Activated CD8-positive, alpha-beta memory T cell treated with anti-CD3 and anti-CD28 coated beads for 48 hours (primary cell): Measurements from ENCODE around the gene EIPR1.
A peak's percentile ranks its signal among the peaks of the same experiment; 100 is the strongest.
"Not testable (repeated sequence)": the region's sequence is repeated elsewhere in the genome, so short reads cannot be mapped to it uniquely, and the experiment has no call there.

Experiments
- DNase-seq, 3 experiments: peaks; one replicate each; pipeline ENCODE4 v3.0.0-alpha.2; 2020; ENCODE audit warnings: low read depth in 2 of 3, low spot score in 2 of 3

The EIPR1 gene

DNA sequence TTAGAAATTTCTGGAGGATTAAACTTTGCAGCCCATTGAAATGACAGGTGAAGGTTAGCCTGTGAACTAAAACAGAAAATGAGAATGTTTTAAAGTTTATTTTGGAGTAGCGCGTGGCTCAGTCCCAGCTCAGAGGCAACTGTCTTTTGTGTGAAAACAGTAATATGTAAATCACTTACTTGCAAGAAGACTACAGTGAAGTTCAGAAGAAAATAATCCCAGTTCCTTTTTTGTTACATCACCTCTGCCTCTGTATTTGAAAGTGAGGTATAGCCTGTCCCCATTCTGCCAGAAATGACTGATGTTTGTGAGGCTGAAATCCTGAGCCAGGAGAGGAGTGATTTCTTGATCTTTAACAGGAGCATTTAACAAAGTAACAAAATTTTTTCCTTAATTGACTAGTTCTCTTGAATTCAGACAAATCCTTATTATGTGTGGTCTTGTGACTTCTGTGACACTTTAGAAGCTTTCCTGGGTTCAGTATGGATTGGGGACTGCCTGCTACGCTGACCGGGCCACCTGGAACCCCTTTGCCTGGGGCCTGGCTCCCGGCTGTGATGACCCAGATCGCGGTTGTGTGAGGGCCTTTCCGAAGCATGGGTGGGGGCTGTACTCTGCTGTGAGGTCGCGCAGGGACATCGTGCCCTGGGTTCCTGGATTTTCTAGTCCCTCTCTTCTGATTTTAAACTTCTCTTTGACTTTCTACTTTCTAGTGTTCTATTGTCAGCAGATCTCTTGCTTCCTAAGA, 26.1 kb upstream of the EIPR1 start:
- no peak for DNase-seq

DNA sequence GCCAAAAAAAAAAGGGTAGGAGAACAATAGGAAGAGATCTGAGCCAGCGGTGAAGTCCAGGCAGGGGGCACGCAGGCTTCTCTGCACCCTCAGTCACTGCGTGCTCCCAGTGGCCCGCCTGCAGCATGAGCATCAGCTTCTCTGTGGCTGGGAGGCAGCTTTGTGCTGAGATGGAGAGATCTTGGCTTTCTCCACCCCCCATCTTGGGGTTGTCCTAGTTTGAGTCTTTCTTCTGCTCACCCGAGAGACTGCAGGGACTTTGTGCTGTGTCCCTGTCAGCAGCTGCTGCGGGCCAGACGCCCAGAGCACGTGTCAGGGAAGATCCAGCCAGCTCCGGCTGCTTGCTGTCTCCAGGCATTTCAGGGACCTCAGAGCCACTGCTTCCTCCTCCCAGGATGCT, 22.2 kb upstream of the EIPR1 start:
- no peak for DNase-seq

DNA sequence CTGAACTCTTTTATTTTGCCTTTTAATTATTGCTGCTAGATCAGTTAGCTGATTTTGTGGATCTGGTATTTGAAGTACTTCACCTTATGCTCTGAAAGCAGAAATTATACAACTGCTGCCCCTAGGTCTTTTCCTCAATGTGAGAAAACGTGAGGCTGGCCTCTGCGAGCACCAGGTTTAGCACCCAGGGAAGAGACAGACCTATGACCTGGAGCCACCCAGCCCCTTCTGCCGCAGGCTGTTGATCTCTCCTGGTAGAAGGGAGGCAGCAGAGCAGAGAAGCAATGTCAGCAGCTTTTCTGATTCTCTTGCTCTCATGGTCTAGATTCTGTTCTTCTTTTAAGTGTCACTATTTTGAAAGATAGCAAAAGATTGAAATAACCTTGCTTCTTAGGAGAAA, 21.8 kb upstream of the EIPR1 start:
- no peak for DNase-seq

DNA sequence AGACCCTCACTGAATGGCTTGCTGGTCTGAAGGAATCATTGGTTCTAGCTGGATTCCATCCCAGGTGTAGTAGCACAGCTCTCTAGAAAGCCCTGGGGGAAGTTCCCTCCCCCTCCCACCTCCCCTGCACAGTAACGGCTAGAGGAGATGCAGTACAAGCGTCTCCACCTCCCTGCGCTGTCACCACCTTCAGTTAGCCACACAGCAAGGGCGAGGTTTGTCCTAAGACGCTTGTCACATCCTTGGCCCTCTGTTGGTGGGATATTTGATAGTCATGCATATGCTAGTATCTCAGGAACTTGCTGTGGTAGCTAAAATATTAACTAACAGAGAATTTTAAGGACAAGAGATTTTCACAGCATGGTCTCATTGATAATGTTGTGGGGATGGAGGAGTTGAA, 21.2 kb upstream of the EIPR1 start:
- no peak for DNase-seq

DNA sequence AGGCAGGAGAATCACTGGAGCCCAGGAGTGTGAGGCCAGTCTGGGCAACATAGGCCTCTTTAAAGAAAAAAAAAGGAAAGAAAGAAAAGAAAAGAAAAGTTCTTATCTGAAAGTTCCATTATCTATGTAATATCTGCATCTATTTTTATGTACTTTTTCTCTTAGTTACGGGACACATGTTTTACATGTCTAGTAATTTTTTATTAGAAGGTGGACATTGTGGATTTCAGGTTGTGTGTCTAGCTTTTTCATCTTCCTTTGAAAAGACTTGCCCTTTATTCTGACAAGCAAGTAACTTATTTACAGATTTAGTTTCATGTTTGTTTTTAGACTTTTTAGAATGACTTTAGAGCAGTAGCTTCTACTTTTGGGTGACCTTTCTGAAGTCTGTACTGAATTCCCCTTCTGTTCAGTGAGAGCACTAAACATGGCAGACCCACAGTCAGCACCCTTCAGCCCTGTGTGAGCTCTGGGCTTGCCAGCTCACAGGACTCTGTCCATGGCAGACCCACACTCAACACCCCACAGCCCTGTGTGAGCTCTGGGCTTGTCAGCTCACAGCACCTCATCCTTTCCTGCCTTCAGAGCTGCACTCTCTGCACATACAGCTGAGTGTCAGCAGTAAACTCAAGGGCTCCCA, 19.4 kb upstream of the EIPR1 start:
- DNase-seq = no peak

DNA sequence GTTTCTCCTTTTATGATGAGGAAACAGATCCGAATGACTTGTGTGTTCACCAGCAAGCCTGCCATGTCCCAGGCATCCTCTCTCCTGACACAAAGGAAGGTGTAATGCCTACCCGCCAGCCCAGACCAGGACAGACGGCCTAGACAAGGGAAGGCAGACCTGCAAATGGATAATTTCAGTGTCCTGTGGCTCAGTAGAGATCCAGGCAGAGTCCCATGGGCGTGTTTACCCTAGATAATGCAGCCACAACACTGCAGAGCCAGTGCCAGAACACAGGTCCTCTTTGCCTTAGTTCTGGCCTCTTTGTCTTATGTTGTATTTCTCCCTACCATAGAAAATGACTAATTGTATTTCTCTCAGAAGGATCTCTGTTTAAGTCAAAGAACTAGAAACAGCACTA, 14.6 kb upstream of the EIPR1 start:
- no peak for DNase-seq

GRCh38 chr2:3390041-3390440, 12.4 kb upstream of the EIPR1 start:
- no peak for DNase-seq

GRCh38 chr2:3389193-3389592, 11.6 kb upstream of the EIPR1 start:
- DNase-seq = no peak

- no peak for DNase-seq
Observed at GRCh38 chr2:3388412-3388738, 10.8 kb upstream of the EIPR1 start.

DNA sequence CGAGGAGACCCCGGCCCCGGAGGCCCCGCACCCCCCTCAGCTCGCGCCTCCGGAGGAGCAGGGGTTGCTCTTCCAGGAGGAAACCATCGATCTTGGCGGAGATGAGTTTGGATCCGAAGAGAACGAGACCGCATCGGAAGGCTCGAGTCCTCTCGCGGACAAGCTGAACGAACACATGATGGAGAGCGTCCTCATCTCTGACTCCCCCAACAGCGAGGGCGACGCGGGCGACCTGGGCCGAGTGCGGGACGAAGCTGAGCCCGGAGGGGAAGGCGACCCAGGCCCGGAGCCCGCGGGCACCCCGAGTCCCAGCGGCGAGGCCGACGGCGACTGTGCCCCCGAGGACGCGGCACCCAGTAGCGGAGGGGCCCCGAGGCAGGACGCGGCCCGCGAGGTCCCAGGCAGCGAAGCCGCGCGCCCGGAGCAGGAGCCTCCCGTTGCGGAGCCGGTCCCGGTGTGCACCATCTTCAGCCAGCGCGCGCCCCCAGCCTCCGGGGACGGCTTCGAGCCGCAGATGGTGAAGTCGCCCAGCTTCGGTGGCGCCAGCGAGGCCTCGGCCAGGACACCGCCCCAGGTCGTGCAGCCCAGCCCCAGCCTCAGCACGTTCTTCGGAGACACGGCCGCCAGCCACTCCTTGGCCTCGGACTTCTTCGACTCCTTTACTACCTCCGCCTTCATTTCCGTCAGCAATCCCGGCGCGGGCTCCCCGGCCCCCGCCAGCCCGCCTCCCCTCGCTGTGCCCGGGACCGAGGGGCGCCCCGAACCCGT, 10.2 kb upstream of the EIPR1 start:
- DNase-seq = no peak

DNA sequence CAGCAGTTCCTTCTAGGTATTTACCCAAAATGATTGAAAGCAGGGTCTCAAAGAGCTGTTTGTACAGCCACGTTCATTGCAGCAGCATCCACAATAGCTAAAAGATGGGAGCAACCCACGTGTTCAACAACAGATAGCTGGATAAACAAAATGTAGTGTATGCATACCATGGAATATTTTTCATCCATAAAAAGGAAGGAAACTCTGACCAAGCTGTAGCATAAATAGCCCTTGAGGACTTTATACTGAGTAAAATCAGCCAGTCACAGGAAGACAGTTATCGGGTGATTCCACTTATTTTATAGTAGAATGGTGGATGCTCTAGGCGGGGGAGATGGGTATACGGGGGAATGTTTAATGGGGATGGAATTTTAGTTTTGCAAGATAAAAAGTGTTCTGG, 9.4 kb upstream of the EIPR1 start:
- no peak for DNase-seq

- no peak for DNase-seq
Observed at GRCh38 chr2:3386448-3386958, 8.9 kb upstream of the EIPR1 start.

DNA sequence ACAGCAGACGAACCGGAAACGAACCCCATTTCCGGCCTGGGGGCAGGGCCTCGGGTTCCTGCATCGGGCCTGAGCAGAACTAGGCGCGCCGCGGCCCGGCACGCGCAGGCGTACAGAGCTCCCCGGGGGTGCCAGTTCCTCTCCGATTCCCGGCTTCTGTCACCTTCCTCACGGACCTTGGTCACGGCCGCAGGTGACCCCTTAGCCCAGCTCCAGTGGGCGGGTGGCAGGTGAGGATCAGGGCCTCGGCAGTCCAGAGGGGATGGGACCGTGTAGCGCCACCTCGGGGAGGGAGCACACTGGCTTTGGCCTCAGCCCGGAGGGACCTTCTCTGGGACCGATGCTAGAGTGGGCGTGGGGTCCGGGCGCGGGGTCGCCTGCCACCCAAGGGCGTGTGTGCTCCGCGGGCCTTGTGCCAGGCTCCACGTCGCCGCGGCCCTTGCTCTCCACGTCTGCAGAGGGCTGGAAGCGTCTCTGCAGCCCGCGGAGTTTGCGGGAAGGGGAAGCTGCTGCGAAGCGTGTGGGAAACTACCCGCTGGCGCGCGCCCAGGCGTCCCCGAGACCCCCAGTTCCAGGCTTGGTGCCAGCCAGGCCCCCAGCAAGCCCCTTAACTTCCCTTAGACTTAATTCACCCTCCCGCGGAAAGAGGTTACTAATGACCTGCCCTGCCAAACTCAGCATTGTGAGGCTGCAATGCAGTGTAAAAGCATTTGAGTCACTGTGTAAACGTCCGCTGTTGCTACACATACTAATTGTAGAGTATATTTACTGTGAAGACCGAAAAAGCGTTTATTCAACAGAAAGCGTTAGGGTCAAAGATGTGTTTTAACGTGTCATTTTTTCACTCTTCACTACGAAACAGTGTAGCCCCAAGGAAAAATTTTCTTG, 2.3 kb upstream of the EIPR1 start, which contains the start of gene TRAPPC12:
TRAPPC12 (plus strand) TSS at position 48 of the 888 bp plus-strand sequence. CDS start 7,930 bp downstream, outside the sequence.
- DNase-seq = peak; percentile 72 to 89 (median 75)

DNA sequence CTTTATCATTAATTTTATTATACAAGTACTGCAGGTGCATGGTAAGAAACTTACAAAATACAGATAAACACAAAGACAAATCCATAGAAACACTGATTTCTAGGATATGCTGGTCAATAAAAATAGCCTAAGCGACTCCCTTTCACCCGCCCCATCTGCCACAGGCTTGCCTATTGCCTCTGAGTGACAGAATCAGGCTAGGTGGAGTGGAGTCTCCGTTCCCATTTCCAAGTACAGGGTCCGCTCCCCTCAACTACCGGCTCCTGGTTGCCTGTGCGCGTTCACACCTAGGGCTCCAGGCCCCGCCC, 1.7 kb upstream of the EIPR1 start:
- DNase-seq = no peak

DNA sequence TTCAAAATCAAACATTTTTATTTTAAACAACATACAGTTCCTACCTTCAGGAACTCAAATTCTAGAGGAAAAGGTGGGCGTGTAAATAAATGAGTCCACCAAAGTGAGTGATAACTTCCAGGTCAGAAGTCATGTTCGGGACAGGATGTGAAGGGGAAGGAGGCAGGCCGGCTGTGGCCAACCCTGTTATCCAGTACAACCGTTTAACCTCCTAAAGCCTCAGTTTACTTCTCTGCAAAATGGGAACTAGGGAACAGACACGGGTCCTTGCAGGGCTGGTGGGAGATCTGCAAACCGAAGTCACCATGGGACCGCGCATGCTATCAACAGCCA, 373 bp downstream of the EIPR1 start:
- DNase-seq = peak in 1 of 3 experiments; percentile 7

DNA sequence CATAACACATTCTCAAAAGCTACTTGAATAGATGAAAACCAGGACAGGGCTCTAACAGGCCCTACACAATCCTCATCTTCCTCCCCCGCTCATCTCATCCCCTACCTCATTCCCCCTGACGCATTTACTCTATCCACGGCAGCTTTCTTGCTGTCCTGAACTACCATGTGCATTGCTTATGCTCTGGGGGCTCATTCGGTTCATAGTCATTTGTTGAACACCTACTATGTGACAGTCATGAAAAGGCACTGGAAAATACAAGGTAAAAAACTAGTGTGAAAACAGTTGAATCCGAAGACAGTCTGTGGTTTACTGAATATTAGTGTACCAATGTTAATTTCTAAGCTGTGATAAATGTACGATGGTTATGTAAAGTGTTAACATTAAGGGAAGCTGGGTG, 797 bp downstream of the EIPR1 start:
- no peak for DNase-seq

DNA sequence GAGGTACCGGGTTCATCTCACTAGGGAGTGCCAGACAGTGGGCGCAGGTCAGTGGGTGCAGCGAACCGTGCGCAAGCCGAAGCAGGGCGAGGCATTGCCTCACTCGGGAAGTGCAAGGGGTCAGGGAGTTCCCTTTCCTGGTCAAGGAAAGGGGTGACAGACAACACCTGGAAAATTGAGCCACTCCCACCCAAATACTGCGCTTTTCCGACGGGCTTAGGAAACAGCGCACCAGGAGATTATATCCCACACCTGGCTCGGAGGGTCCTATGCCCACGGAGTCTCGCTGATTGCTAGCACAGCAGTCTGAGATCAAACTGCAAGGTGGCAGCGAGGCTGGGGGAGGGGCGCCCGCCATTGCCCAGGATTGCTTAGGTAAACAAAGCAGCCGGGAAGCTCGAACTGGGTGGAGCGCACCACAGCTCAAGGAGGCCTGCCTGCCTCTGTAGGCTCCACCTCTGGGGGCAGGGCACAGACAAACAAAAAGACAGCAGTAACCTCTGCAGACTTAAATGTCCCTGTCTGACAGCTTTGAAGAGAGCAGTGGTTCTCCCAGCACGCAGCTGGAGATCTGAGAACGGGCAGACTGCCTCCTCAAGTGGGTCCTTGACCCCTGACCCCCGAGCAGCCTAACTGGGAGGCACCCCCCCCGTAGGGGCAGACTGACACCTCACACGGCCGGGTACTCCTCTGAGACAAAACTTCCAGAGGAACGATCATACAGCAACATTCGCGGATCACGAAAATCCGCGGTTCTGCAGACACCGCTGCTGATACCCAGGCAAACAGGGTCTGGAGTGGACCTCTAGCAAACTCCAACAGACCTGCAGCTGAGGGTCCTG, 8.1 kb downstream of the EIPR1 start:
- not testable (repeated sequence) for DNase-seq

GRCh38 chr2:3368261-3368722, 9.3 kb downstream of the EIPR1 start:
- DNase-seq = no peak

DNA sequence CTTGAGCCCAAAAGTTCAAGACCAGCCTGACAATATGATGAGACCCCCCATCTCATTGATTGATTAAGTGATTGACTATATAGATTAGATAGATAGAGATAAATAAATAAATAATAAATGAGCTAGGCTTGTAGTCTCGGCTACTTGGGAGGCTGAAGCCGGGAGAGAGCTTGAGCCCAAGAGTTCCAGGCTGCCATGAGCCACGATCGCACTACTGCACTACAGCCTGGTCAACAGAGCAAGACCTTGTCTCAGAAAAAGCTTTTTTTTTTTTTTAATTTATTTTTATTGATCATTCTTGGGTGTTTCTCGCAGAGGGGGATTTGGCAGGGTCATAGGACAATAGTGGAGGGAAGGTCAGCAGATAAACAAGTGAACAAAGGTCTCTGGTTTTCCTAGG, 12.4 kb downstream of the EIPR1 start:
- DNase-seq = no peak
